Fibroblast of the aortic adventitia (primary cell): Measurements from ENCODE around the gene CIT. TPM values are rescaled to one million over a fixed set of nuclear protein-coding genes. Genes with fewer than 3 reads are reported as not detected.

Experiments used
- DNase-seq: peaks from one replicate; pipeline ENCODE4 v3.0.0-alpha.2; 2010; ENCODE audit warnings: low read depth
- H3K4me3 ChIP-seq: 2 replicates; pipeline ENCODE4 v1.5.1; 2011; ENCODE audit warnings: low read depth, mild to moderate bottlenecking, control low read depth, low read length, moderate library complexity
- CTCF ChIP-seq: IDR thresholded peaks from 2 replicates; pipeline ENCODE4 v1.5.1; 2011; ENCODE audit warnings: mild to moderate bottlenecking, low read length, control low read depth, inconsistent platforms; ENCODE audit not compliant: insufficient read depth
- total RNA-seq: library from RNA; depleted of rRNA; stranded (reverse); fragments of >200 nt; gene quantifications from 2 replicates; pipeline ENCODE4 v1.2.3, GENCODE V29; 2012; ENCODE audit warnings: low replicate concordance

CIT gene
- total RNA-seq, 1 donor: 48.0 TPM

DNA sequence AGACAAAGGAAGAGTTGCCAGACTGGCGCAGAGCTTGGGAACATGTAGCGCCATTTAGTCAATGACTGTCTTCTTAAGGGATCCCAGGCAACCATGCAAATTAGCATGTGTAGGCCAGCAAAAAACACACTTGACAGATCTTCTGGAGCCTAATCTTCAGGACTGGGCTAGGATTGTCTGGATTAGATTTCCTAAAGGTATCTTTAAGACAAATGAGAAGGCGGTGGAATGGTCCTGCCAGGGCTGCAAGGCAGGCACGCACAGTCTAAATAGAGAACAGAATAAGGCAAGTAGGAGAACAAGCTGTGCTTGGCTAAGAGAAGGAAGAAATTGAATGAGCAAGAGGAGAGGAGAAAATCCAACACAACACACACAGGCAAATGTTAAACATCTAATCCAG, 80.0 kb downstream of the CIT start:
- no peak for TF ChIP-seq CTCF
- DNase-seq: no peak
- H3K4me3 ChIP-seq: no peak overlapping the region

- no peak for TF ChIP-seq CTCF
These were observed 80.8 kb downstream of the CIT start for GRCh38 chr12:119796292-119796691.

DNA sequence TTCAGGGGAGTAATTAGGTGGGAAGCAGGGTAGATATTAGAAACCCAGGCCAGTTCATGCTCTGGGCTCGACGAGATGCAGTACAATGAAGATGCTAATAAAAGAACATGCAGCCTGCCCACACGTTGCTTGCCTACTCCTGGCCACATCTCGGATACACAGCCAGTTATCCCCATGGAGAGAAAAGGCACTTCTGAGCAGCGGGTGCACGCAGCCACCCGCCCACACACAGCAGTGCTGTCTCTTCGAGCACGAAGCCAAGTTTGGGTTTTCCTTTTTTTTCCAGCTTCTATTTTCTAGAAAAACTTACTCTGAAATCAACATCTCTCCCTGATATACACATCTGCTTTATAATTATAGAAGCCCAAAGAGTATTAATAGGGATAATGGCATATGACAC, 85.7 kb downstream of the CIT start:
- DNase-seq: no peak
- H3K4me3 ChIP-seq: no peak overlapping the region
- TF ChIP-seq CTCF: no peak

More at GRCh38 chr12:119796292-119796691, 80.8 kb downstream of the CIT start:
- H3K4me3 ChIP-seq: no peak overlapping the region
- no peak for DNase-seq

DNA sequence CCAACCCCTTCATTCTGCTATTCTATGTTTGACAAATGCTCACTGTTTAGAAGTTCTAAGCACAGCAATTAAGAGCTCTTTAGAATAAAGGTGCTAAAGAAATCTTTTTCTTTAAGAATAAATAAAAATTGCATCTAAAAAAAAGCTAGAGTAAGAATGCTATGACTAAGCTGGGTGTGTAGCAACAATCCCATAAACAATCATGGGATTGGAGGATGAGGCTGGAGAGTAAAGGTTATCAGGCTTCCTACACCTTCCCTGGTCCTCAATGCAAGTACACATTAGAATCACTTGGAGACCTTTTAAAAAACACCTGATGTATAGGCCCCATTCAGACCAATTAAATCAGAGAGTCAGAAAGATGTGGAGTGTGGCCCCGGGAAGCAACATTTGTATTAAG, 88.3 kb downstream of the CIT start:
- TF ChIP-seq CTCF: no peak
- peak; percentile 32 for DNase-seq
- H3K4me3 ChIP-seq: no peak overlapping the region

- TF ChIP-seq CTCF: no peak
- no peak for DNase-seq
- no peak overlapping the region for H3K4me3 ChIP-seq
These were observed 90.6 kb downstream of the CIT start for GRCh38 chr12:119786539-119786938.

DNA sequence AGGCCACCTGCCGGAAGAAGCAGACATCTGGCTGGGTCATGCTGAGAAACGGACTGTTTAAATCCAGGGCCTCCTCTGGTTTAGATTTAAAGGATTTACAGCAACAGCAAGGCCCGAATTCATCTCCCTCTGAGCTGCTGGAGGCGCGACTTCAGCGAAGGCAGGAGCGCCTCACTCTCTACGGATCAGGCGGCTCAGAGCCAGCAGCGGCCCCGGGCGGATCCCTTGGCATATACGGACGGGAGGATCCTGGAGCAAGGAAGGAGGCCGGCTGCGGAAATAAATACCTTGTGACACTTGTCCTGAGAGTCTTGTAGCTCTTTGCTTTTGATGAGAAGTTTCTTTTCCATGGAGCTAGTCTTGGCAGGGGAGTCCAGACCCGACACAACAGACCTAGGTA, 92.4 kb downstream of the CIT start:
- no peak for TF ChIP-seq CTCF
- no peak overlapping the region for H3K4me3 ChIP-seq
- DNase-seq: no peak

- TF ChIP-seq CTCF: no peak
- no peak for DNase-seq
- H3K4me3 ChIP-seq: no peak overlapping the region
These were observed 93.3 kb downstream of the CIT start for GRCh38 chr12:119783787-119784186.
